Iris pigment epithelial cell (primary cell): ENCODE results near the gene SENP8.
A peak's percentile ranks its signal among the peaks of the same experiment; 100 is the strongest.

Experiments used
- DNase-seq: peaks from one replicate; pipeline ENCODE4 v3.0.0-alpha.2; 2011; ENCODE audit warnings: low read depth

The SENP8 gene

DNA sequence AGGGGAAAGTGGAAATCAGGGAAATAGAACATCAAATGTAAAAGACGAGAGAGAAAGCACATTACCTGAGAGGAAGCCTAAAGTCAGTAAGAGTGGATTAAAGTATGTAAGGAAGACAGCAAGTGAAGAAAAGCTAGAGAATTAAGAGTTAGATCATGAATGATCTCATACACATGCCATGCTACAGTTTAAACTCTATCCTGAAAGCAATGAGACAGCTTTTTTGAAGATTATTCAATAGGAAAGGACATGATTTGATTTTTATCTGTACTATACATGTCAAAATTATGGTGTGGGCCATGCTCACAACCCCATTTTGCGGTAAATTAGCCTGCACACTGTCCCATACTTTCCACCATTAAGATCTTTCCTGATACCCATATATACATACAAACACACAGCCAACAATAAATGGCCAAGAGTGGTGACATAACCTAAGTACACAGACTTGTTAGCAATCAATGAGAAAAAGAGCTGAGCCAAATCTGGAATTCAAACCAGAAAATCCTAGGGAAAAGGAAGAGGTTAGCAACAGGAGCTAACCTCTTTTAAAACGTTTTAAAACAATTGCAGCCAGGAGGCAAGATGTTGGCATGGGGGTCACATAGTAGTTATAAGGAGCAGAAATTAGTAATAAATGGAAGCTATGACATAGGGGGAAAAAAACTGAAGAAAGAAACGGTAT, 4.7 kb upstream of the SENP8 start:
- peak; percentile 25 for DNase-seq

DNA sequence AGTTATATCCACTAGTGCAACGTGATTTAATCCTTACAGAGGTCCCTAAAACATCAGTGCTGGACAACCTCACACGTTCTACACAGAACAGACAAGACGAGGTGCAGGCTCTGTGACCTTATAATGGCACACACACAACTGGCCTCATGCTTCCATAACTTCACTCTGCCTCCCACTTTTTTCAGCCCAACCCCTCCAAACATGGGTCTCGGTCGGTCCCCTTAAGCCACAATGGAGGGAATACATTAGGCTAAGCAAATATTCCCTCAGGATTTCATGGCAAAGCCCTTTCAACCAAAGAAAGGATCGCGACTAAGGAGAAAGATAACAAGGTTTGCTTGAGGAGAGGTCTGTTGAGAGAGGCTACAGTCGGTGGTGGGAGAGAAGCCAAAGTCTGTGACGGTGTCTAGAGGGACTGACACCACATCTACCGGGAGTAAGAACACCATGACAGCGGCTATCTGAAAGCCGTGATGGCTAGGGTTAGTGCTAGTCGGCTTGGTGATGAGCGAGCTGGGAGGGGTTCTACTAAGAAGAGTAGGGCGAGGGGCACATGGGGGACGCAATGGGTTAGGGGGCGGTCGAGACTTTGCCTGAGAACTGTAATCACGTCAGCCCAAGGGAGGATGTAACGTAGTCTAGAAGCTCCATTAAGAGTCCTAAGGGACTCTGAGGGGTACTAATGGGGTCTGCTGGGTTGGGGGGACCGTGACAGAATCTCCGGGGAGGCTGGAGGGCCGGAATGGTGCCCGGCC, 1.3 kb upstream of the SENP8 start:
- peak; percentile 36 for DNase-seq

DNA sequence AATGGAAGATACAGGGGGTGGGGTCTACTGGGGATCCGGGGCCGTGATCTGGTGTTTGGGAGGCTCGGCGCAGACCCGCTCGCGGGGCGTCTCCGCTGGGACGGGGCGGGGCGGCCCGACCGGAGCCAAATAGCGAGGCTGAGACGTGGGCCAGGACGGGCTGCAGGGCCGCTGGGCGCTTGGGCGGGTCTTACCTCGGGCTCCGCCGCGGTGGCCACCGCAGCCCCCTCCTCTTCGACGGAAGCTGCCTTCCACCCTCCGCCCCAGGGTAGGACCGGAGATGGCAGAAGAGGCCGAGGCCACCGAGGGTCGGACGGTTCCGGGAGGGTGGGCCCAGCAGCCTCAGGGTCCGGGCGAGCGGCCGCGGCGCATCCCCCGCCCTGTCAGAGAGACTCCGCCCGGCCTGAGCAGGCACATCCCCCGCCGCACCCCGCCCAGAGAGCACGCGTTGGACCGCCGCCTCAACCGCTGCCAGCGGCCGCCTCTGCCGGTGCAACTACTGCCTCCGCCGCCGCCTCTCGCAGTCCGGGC, 652 bp upstream of the SENP8 start:
- DNase-seq: peak; percentile 87

DNA sequence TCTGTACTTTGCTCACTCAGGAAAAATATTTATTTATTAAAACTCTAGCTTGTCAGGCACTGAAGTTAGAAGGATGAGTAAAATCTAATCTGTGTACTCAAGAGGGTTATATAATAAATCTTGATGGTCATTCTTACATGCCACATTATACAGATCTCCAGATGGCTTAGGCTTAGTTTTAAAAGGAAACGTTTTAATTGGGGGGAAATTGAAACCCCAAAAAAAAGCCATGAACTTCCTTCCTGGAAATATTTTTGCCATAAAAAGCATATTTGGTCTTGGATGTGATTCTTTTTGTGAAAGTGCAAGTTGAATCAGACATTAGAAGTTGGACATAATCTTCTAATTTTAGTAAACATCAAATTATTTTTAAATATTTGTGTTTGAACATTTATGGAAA, 6.0 kb downstream of the SENP8 start:
- no peak for DNase-seq

DNA sequence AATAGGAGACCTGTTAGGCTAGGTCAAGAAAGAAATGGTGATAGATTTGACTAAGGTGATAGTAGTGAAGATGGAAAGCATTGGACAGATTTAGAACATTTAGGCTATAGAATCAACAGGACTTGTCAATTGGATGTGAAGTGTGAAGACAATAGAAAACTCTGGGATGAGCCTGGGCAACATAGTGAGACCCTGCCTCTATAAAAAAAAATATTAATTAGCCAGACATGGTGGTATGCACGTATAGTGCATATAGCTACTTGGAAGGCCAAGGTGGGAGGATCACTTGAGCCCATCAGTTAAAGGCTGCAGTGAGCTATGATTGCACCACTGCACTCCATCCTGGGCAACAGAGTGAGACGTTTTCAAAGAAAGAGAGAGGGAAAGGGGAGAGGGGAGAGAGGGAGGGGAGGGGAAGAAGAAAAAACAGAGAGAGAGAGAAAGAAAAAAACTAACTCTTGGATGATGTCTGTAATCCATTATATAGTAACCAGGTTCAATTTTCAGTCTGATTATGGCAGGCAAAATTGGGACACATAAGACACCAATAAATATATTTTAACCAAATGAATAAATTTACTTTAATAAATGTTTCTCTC, 9.6 kb downstream of the SENP8 start:
- DNase-seq: no peak

DNA sequence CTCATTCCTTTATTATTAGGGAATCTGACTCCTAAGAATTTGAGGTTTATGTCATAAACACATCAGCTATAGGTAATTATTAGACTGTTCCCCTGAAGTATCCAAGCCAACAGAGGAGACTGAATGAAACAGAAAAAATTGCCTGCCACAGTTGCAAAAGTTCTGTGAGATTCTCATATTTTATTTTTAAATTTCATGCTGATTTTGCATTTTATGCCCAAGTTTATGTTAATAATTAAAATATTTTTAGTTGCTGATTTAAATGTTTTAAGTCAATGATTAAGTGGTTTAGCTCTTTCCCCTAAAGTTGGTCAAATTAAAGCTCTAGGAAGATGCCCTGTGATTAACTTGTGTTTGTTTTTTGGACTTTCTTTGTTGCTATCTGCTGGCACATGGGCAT, 10.2 kb downstream of the SENP8 start:
- DNase-seq: no peak

DNA sequence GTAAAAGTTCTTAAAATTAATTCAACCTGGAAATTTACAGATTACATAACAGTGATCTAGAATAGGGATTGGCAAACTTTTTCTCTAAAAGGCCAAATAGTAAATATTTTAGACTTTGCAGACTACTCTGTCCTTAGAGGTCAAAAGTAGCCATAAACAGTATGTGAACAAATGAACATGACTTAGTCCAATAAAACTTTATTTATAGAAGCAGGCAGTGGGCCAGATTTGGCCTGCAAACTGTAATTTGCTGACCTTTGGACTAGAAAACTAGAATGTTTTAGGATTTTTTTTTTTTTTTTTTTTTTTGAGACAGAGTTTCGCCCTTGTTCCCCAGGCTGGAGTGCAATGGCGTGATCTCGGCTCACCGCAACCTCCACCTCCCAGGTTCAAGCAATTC, 12.1 kb downstream of the SENP8 start:
- no peak for DNase-seq

DNA sequence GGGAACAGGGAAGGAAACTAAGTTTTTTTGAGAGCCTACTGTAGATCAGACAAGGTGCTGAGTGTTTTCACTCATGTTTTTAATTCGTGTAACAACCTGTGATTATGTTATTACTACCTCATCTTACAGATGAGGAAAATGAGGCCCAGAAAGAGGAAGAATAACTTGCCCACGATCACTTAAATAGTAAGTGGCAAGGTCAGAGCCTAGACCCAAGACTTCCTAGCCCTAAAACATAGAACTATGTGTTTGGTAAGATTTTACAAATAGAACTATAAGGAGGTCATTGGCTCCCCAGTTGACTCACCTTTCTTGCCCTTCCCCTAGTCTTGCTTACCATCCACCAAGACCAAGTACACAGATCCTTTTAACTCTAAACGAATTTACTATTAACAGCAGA, 13.7 kb downstream of the SENP8 start:
- DNase-seq: no peak

DNA sequence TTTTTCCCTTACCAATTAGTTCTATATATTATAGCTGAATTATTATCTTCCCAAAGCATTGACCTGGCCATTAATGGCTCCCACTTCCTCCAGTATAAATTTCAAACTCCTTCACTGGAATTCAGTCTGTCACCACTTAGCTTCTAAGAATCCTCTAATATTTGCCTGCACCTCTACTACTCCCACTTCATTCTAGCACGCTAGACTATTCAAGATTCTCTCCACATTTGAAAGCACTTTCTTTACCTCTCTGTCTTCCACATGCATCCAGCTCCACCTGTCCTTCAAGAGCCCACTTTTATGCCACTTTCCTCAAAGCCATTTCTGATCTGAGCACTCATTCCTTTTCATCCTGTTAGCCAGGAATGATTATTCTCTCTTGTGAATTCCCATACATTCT, 15.0 kb downstream of the SENP8 start:
- no peak for DNase-seq

DNA sequence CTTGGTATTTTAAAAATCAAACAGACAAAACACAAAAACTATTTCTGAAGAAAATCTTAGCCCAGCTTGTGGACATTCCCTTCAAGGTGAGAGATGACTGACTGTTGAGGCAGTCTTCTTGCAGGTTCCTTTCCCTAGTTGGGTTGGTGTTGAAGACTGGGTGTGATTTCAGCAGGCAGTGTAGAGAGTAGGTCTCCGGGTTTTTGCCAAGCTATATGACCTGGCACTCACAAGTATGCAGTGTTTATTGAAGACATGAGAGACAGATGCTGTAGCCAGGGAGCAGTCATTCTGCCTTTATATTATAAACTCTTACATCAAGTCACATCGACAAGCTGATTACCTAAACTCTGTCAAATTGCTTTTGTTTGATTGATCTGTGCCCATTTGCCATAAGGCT, 17.5 kb downstream of the SENP8 start:
- DNase-seq: peak; percentile 8

DNA sequence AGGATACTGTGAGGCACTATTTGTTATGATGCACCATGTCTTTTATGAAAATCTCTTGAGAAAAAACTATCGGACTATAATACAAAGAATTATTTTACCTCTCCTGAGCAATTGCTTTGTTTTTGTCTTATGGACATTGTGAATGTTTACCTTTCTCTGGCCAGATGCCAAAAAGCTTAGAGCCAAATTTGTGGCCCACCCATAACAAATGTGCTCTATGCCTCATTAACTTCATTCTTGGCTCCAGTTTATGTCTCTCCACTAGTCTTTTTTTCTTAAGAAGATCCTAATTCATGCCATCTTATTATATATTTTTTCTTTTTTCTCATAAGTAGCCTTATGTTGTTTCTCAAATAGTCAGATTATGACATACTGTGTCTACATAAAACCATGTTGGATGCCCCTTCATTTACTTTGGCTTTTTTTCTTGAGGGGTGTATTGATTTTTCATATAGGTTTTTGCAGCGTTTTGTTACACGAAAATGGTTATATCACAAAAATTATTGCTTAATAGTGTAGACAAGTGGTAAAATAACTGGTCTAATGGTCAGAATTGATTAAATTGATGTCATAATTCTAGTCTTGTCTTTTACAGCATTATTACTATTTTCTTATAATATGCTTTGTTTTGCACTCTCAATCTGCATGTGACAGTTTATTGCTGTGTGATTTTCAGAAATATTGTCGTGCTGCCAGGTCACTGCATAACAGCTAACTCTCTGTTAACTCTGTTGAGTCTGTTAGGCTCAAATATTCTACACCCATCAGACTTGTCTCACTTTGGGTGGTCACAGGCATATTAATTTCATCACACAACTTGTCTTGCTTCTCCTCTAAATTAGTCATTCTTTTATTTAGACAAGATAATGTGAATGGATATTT, 18.2 kb downstream of the SENP8 start:
- DNase-seq: no peak

DNA sequence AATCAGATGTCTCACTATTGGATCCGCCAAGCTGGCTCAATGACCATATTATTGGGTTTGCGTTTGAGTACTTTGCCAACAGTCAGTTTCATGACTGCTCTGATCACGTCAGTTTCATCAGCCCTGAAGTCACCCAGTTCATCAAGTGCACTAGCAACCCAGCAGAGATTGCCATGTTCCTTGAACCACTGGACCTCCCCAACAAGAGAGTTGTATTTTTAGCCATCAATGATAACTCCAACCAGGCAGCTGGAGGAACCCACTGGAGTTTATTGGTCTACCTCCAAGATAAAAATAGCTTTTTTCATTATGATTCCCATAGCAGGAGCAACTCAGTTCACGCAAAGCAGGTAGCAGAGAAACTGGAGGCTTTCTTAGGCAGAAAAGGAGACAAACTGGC, 21.5 kb downstream of the SENP8 start:
- DNase-seq: no peak

DNA sequence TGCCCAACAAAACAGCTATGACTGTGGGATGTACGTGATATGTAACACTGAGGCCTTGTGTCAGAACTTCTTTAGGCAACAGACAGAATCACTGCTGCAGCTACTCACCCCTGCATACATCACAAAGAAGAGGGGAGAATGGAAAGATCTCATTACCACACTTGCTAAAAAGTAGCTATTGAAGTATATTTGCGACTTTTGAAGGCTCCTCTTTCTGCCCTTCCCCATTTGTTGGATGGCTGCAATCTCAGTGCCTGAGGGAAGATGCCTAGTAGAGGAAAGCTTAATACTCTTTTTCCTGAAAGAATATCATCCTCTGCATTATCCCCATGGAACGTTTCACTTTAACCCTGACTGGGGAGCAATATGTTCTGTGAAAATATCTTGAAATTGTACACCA, 21.9 kb downstream of the SENP8 start:
- no peak for DNase-seq

DNA sequence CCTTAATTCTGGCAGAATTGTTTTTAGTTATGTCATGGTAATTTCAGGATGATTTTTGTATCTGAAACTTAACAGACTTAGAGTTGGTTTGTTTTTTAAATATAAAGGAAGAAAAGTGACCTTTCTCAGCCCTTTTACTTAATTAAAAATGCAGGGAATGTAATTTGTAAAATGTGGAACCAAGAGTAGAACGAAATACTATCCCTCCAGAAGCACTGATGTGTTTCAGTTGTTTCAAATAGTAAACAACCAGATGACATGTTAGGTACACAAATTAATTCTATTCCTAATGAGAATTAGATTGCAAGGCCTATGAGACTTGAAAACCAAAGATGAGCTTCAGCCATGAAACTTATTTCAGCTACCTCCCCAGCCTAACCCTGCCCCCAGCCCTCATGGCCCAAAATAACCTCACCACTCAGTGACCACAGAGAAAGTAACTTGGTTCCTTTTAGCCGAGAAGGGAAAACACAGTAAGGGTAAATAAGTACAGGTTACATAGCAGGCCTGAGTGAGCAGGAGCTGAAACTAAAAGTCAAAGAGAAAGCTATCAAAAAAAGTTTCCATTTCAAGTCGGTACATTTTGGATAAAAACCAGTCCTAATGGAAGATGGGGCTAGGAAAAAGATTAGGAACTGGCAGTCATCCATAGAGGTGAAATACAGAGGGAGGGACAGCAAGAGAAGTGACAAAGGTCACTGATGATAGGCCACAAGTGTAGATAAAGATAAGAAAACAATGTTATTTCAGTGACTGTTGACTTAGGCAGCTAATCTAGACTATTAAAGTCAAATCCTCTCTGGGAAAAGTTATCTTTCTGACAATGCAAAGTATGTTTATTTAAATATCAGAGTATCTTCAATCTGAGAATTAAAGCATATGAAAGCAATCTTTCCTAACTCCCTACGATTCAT, 23.2 kb downstream of the SENP8 start:
- DNase-seq: peak; percentile 17

DNA sequence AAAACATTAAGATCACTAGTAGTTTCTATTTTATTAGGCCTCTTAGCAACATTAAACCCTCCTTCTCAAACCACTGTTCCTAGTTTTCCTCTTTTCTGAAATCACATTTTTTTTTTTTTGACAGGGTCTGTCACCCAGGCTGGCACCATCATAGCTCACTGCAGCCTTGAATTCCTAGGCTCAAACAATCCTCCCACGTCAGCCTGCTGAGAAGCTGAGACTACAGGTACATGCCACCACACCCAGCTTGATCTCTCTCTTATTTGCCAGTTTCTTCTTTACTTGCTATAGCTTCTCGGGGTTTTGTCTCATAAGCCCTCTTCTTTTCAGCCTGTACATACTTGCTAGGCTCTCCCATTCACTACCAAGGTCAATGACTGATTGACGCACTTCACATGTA, 28.0 kb downstream of the SENP8 start:
- DNase-seq: no peak

DNA sequence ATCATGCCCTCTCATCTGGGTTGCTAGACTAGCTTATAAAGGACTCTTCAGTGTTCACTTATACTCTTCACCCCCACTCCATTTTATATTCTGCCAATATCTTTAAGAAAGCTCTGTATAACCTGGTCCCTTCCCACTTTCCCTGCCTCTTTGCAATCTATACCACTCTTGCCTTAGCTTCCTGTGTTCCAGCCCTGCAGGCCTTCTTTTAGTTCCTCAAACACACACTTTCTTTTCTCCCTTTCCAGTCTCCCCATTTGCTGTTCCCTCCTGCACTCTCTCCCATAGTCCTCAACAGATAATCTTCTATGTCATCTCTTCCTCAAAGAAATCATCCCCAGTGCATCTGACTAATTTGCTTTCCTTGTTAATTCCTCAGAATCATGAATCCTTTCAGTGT, 28.7 kb downstream of the SENP8 start:
- DNase-seq: no peak

DNA sequence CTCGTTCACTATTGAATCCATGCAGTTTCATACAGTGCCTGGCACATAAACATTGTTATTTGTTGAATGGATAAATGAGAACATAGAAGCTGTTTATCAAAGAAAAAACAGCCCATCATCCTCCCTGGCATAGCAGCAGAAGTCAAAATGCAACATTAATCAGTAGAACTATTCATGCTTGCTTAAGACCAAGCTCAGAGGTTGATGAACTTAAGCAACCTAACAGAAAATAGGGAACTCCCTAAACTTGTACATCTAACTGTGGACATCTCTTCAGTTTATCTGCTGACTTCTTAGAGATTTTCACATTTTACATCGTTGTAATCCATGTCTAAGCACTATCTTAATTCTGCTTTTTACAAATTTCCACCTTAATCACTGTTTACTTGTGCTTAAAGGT, 29.2 kb downstream of the SENP8 start:
- DNase-seq: no peak

DNA sequence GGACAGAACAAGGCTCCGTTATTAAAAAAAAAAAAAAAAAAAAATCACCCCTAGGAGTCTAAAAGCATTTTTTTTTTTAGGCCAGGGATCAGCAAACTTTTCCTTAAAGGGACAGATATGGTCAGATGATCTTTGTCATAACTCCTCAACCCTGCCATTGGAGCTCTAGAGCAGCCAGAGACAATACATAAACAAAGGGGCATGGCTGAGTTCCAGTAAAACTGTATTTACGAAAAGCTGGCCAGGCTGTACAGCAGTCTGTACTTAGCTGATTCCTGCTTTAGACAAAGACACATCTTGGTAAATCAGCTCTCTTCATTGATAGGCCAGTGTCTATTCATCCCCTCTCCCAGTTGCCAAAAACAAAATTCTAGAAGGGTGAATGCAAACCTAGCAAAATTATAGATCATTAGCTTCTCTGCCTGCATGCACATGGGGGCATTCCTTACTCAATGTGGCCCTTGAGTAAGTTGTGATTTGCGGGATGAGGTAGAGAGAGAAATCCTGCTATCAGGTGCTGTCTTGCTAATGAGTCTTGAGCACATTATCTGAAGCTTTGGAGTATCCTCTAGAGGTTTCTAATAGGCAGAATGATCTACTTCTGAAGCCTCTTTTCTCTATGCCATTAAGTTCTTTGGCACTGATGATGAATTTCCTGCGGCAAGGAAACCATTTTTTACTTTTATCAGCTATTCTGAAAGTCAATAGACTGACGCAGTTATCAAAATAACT, 35.2 kb downstream of the SENP8 start:
- no peak for DNase-seq

DNA sequence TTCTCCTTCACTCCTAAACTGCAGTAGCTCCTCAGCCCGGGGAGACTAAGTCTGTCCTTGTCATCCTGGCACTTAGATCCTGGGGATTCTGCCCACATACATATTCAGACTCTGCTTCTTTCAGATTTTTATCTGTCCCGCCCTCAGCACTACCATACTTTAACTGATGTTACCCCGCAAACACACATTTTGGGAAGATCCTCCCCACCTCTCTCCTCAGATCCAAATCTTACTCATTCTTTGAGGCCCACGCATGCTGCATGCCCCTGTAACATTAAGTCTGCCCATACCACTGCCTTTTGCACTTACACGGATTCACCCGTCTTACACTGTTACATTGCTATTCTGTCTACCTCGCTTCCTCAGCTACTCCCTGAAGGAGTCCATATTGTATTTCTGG, 36.1 kb downstream of the SENP8 start:
- DNase-seq: no peak

DNA sequence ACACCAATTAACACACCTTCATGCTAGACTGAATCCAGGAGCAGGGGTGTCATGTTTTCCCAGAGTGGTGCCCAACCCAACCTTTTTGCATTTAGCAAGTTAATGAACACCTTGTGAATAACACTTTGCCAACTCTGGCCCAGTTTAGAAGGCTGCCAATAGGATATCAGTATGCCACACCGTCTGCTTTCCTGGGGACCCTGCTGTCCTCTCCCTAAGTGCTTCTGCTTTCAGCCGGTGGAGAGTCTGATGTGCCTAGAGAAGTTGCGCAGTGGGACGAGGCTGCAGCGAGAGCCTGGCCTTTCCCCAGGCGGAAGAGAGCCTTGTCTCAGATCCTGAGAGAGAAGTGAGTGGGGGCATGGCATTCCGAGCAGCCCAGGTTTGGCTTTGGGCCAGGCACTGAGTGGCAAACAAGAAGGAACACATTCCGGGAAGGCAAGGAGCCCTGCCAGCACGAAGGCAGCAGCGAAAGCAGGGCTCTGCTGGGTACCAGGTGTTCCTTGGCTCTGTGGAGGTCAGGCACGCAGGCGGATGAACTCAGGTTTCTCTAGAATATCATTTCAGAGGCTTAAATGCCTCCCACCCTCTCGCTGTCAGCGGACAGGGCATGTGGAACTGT, 36.9 kb downstream of the SENP8 start:
- peak; percentile 5 for DNase-seq
